ENCODE measurements around the gene FAT1. TPM values are rescaled to one million over a fixed set of nuclear protein-coding genes. Genes with fewer than 3 reads are reported as not detected.

Gene FAT1
- total RNA-seq, 1 experiment from 2014 or later: 172 TPM

DNA sequence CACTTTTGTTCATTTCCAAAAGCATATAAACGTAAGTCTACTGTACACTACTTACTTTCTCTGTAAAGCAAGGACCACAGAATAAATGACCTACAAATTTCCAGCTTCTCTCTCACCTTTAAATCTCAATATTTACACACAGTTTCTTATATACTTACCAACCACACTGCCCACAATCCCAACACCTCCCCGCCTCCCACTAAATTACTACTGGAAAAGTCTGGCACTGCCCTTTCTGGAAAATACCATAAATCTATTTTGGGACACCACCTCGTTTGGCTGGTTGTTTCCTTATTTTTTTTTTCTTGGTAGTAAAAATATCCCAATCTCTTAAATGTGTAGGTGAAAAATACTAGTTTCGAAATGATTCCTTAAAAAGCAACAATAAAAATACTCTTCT lies 19.6 kb downstream of the FAT1 start (continued):
- TF ChIP-seq, protein P1, sequence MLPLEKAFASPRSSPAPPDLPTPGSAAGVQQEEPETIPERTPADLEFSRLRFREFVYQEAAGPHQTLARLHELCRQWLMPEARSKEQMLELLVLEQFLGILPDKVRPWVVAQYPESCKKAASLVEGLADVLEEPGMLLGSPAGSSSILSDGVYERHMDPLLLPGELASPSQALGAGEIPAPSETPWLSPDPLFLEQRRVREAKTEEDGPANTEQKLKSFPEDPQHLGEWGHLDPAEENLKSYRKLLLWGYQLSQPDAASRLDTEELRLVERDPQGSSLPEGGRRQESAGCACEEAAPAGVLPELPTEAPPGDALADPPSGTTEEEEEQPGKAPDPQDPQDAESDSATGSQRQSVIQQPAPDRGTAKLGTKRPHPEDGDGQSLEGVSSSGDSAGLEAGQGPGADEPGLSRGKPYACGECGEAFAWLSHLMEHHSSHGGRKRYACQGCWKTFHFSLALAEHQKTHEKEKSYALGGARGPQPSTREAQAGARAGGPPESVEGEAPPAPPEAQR (CRISPR knock-in tag; IDR thresholded peaks at IDR 0.05): no peak
- TF ChIP-seq PRRX2 (CRISPR knock-in tag; IDR thresholded peaks at IDR 0.05): no peak
- TF ChIP-seq ZNF263 (CRISPR knock-in tag; IDR thresholded peaks at IDR 0.05; ENCODE audit: low read depth): no peak

DNA sequence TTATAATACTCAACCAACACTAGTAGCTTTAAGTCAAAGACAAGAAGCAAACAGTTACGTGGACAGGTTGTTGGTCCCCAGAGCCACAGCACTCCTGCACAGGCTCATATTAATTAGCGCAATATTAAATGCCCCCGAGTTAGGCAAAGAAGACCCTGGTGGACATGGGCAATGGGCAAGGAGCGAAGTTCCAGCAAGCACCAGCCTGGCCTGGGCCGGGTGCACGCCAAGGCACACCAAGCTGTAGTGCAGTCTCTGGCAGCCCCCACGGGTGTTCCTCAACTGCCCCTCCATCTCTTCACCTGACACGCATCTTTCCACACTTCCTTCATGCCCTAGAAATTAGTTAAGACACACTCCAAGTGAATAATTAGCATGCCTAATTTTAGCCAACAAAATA lies 20.1 kb downstream of the FAT1 start:
- H3K27ac Mint-ChIP-seq: no peak overlapping the region
- H3K9me3 Mint-ChIP-seq: no peaks in the 10 kb centered on the region
- TF ChIP-seq MYBL2 (CRISPR knock-in tag; IDR thresholded peaks at IDR 0.05): no peak
- TF ChIP-seq ZNF416 (CRISPR knock-in tag; IDR thresholded peaks at IDR 0.05): no peak
- TF ChIP-seq, protein P2, sequence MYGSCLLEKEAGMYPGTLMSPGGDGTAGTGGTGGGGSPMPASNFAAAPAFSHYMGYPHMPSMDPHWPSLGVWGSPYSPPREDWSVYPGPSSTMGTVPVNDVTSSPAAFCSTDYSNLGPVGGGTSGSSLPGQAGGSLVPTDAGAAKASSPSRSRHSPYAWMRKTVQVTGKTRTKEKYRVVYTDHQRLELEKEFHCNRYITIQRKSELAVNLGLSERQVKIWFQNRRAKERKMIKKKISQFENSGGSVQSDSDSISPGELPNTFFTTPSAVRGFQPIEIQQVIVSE (CRISPR knock-in tag; IDR thresholded peaks at IDR 0.05; ENCODE audit: borderline replicate concordance): no peak
- no peak for TF ChIP-seq ZNF138 (CRISPR knock-in tag; conservative IDR thresholded peaks at IDR 0.05)
- no peaks in the 10 kb centered on the region for H3K27me3 Mint-ChIP-seq (ENCODE audit: low read depth)
- ChIA-PET POLR2A (no interaction called here), CTCF (no interaction called here)
- peaks cover 54% of the 10 kb centered on the region for H3K4me1 Mint-ChIP-seq
- DNase-seq (ENCODE audit: low spot score) (no peak), ATAC-seq (no peak)
- no peak overlapping the region for H3K4me3 Mint-ChIP-seq
- H3K36me3 Mint-ChIP-seq: peaks cover 40% of the 10 kb centered on the region

DNA sequence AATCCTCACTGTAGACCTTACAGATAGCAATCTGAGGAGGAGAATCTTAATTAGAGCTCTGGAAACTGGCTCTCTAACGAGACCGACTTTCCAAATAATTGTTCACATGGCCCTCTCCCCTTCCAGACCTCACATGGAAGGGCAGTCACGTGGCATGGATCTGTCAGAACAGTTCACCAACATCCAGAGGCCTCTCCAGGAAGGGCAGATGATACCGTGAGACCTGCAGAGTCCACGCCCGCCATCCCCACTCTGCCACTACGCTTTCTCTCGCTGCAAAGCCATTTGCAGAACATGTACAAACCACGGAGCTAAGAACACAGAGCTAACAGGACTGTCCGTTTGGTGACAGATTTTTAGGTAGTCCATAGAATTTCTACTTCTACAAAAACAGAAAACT lies 20.7 kb downstream of the FAT1 start:
- Mint-ChIP-seq H3K4me3 (no peak overlapping the region), H3K9me3 (no peaks in the 10 kb centered on the region), H3K27me3 (ENCODE audit: low read depth) (no peaks in the 10 kb centered on the region), H3K27ac (no peak overlapping the region), H3K36me3 (peaks cover 40% of the 10 kb centered on the region), H3K4me1 (peaks cover 60% of the 10 kb centered on the region)
- ATAC-seq (no peak), DNase-seq (ENCODE audit: low spot score) (no peak)
- ChIA-PET CTCF (interaction anchor here (2.1 kb wide), 1 partner anchor 116 kb away, joined by 4 read pairs; no protein-coding TSS in a partner anchor), POLR2A (no interaction called here)
- TF ChIP-seq GTF2I (CRISPR knock-in tag; conservative IDR thresholded peaks at IDR 0.05): no peak
- no peak for TF ChIP-seq NR3C1 (CRISPR knock-in tag; conservative IDR thresholded peaks at IDR 0.05; ENCODE audit: low read depth)
- TF ChIP-seq, protein P3, sequence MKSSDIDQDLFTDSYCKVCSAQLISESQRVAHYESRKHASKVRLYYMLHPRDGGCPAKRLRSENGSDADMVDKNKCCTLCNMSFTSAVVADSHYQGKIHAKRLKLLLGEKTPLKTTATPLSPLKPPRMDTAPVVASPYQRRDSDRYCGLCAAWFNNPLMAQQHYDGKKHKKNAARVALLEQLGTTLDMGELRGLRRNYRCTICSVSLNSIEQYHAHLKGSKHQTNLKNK (CRISPR knock-in tag; IDR thresholded peaks at IDR 0.05): no peak
- TF ChIP-seq, protein P1 (CRISPR knock-in tag; IDR thresholded peaks at IDR 0.05): no peak
- TF ChIP-seq, protein P4, sequence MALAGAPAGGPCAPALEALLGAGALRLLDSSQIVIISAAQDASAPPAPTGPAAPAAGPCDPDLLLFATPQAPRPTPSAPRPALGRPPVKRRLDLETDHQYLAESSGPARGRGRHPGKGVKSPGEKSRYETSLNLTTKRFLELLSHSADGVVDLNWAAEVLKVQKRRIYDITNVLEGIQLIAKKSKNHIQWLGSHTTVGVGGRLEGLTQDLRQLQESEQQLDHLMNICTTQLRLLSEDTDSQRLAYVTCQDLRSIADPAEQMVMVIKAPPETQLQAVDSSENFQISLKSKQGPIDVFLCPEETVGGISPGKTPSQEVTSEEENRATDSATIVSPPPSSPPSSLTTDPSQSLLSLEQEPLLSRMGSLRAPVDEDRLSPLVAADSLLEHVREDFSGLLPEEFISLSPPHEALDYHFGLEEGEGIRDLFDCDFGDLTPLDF (CRISPR knock-in tag; IDR thresholded peaks at IDR 0.05): no peak
- TF ChIP-seq ZNF317 (CRISPR knock-in tag; IDR thresholded peaks at IDR 0.05; ENCODE audit: borderline replicate concordance, low read depth): no peak
- TF ChIP-seq, protein P5, sequence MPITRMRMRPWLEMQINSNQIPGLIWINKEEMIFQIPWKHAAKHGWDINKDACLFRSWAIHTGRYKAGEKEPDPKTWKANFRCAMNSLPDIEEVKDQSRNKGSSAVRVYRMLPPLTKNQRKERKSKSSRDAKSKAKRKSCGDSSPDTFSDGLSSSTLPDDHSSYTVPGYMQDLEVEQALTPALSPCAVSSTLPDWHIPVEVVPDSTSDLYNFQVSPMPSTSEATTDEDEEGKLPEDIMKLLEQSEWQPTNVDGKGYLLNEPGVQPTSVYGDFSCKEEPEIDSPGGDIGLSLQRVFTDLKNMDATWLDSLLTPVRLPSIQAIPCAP (CRISPR knock-in tag; IDR thresholded peaks at IDR 0.05): no peak
- TF ChIP-seq, protein P6, sequence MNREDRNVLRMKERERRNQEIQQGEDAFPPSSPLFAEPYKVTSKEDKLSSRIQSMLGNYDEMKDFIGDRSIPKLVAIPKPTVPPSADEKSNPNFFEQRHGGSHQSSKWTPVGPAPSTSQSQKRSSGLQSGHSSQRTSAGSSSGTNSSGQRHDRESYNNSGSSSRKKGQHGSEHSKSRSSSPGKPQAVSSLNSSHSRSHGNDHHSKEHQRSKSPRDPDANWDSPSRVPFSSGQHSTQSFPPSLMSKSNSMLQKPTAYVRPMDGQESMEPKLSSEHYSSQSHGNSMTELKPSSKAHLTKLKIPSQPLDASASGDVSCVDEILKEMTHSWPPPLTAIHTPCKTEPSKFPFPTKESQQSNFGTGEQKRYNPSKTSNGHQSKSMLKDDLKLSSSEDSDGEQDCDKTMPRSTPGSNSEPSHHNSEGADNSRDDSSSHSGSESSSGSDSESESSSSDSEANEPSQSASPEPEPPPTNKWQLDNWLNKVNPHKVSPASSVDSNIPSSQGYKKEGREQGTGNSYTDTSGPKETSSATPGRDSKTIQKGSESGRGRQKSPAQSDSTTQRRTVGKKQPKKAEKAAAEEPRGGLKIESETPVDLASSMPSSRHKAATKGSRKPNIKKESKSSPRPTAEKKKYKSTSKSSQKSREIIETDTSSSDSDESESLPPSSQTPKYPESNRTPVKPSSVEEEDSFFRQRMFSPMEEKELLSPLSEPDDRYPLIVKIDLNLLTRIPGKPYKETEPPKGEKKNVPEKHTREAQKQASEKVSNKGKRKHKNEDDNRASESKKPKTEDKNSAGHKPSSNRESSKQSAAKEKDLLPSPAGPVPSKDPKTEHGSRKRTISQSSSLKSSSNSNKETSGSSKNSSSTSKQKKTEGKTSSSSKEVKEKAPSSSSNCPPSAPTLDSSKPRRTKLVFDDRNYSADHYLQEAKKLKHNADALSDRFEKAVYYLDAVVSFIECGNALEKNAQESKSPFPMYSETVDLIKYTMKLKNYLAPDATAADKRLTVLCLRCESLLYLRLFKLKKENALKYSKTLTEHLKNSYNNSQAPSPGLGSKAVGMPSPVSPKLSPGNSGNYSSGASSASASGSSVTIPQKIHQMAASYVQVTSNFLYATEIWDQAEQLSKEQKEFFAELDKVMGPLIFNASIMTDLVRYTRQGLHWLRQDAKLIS (CRISPR knock-in tag; IDR thresholded peaks at IDR 0.05; ENCODE audit: borderline replicate concordance): no peak
- TF ChIP-seq TP53 (CRISPR knock-in tag; IDR thresholded peaks at IDR 0.05): no peak
- TF ChIP-seq, protein P7, sequence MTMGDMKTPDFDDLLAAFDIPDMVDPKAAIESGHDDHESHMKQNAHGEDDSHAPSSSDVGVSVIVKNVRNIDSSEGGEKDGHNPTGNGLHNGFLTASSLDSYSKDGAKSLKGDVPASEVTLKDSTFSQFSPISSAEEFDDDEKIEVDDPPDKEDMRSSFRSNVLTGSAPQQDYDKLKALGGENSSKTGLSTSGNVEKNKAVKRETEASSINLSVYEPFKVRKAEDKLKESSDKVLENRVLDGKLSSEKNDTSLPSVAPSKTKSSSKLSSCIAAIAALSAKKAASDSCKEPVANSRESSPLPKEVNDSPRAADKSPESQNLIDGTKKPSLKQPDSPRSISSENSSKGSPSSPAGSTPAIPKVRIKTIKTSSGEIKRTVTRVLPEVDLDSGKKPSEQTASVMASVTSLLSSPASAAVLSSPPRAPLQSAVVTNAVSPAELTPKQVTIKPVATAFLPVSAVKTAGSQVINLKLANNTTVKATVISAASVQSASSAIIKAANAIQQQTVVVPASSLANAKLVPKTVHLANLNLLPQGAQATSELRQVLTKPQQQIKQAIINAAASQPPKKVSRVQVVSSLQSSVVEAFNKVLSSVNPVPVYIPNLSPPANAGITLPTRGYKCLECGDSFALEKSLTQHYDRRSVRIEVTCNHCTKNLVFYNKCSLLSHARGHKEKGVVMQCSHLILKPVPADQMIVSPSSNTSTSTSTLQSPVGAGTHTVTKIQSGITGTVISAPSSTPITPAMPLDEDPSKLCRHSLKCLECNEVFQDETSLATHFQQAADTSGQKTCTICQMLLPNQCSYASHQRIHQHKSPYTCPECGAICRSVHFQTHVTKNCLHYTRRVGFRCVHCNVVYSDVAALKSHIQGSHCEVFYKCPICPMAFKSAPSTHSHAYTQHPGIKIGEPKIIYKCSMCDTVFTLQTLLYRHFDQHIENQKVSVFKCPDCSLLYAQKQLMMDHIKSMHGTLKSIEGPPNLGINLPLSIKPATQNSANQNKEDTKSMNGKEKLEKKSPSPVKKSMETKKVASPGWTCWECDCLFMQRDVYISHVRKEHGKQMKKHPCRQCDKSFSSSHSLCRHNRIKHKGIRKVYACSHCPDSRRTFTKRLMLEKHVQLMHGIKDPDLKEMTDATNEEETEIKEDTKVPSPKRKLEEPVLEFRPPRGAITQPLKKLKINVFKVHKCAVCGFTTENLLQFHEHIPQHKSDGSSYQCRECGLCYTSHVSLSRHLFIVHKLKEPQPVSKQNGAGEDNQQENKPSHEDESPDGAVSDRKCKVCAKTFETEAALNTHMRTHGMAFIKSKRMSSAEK (CRISPR knock-in tag; IDR thresholded peaks at IDR 0.05; ENCODE audit: borderline replicate concordance): no peak
- no peak for TF ChIP-seq CBFB (CRISPR knock-in tag; IDR thresholded peaks at IDR 0.05; ENCODE audit: low read depth)

Measured in WTC11 (cell line).